Activated CD4-positive, CD25-positive, alpha-beta regulatory T cell treated with anti-CD3 and anti-CD28 coated beads, Interleukin-2, amount 50 U/mL, for 16 hours (primary cell): Measurements from ENCODE around the gene KIAA0586.
"Not testable (repeated sequence)": the region's sequence is repeated elsewhere in the genome, so short reads cannot be mapped to it uniquely, and the experiment has no call there.

Experiments used
- DNase-seq: peaks from one replicate; pipeline ENCODE4 v3.0.0-alpha.2; 2020; ENCODE audit warnings: low read depth, low spot score

Gene KIAA0586

DNA sequence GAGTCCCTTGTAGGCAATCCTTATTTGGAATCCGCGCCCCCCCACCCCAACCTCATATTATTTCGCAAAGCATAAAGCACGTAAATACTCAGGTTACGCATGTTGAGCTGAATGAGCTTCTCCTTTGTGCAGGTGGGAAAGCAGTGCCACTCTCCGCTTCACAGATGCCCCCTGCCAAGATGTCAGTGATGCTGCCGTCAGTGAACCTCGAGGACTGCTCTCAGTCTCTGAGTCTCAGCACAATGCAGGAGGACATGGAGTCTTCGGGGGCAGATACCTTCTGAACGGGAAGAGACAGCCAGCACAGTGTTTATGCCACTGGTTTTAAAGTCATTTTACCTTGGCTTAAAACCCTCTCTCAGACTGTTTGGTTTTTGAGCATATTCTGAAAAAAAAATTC is 120.1 kb downstream of the KIAA0586 start:
- DNase-seq, result no peak

DNA sequence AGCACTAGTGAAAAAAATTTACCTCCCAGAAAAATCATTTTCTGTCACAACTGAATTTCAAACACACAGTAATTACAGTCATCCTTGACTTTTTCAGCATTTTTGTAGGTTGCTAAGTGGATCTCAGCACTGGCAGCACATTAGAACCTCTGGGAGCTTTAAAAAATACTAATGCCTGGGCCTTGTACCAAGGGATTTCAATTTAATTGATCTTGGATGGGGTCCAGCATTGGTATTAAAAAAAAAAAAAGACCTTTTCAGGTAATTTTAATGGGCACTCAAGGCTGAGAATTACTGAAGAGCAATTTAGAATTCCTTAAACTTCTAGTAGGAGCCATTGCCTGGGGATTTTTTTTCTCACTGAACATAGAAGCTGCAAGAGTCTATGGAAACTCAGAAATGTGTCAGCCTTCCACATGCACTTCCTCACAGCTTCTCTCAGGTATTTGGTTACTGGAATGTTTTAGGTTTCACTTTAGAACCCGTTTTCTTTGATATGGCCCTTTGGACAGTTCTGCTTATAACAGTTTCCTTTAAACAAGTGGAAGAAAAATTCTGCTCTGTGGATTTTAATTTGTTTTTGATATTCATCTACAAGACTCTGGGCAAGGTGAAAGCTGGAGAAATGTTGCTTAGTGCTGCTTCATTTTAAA is 121.7 kb downstream of the KIAA0586 start:
- DNase-seq, result no peak

DNA sequence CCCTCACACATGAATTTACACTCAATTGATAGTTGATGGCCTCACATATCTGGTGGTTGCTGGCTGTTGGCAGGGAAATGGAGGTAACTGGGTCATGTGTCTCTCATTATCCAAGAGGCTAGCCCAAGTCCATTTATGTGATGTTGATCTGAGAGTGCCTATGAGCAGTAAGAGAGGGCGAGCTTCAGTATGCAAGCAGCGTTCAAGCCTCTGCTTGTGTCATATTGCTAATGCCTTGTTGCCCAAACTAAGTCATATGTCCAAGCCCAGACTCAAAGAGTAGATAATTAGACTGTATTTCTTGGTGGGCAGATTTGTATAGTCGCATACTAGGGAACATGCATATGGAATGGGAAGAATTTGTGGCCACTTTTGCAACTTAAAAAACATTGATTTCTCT is 126.4 kb downstream of the KIAA0586 start:
- no peak for DNase-seq

DNA sequence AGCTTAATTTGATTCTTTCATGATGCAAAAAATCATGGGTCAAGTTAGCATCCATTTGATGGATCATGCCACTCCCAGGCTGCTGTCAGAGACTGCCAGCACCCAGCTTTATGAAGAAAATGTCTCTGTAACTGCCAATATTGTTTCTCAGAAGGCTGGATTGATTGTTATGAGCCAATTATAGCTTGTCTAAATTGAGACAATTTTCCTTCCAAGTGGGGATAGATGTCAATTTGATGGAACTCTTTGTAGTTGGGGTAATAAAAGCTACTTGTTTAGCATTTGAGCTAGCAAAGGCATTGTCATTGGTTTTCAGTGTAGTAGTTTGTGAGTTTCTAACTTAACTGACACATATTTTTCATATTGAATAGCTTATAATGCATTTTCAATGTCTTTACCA is 128.1 kb downstream of the KIAA0586 start:
- DNase-seq, result no peak

DNA sequence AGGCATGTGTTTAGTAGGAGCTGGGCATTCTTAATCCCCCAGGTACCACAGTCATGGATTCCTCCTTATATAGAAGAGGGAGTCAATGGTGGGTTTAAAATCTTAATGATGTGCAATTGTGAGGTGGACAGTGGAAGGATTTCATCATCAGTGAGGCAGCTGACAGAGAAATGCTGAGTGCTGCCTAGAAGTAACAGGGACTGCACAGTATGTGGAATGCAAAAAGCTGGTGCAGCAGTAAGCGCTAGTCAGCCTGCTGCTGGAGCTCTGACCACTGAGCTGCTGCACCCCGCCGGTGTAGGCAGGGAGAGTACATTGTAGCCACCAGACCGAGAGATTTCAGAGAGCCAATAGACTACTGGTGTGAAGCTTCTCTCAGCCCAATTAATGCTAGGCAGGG is 129.7 kb downstream of the KIAA0586 start:
- DNase-seq, result no peak

DNA sequence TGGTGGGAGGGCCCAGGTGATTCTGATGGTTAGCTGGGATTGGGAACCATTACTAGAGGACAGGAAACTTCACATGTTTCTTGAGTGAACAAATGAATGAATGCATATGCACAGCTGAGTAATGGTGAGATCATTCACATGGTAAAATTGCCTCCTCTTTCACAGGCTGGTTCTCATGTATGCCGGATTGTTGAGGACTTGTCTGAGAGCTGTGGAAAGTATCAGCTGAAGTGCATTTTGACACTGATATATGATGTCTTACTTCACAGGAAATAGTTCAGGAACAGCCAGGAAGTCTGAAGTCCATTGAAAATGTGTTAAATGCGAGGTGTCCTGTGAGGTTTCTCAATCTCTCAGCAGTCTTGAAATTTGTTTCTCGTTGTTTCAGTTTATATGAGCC is 132.7 kb downstream of the KIAA0586 start:
- DNase-seq, result no peak

DNA sequence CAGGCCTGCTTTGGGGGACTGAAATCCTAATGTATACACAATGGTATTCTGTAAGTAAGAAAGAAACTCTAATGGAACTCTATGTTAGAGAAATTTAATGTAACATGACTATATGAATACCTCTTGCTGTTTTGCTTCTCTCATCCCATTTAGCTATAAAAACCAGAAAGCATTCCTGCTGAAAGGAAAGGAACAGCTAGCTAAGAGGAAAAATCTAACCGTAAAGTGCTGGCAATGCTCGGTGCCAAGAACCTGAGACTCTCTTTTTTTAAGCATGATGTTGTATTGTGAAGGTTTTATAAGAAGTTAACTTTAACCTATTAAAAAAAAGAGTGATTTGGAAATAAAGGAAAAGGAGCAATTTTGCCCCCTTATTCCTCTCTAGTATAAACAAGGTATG is 134.6 kb downstream of the KIAA0586 start:
- DNase-seq, result no peak

DNA sequence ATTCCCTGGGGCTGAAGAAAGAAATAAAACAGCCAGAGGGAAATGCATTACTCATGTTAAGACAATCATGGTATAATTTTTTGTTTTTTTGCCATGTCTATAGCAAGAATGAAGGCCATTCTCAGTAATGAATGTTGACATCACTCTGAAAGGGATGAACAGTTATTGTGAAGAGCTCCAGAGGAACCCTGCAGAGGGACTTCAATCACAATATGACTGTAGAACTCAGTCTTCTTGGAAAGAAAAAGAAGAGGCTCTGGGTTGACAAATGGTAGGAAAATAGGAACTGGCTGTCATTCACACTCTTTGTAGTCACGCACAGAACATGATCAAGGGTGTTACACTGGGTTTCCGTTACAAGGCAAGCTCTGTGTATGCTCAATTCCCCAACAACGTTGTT is 136.5 kb downstream of the KIAA0586 start:
- no peak for DNase-seq

DNA sequence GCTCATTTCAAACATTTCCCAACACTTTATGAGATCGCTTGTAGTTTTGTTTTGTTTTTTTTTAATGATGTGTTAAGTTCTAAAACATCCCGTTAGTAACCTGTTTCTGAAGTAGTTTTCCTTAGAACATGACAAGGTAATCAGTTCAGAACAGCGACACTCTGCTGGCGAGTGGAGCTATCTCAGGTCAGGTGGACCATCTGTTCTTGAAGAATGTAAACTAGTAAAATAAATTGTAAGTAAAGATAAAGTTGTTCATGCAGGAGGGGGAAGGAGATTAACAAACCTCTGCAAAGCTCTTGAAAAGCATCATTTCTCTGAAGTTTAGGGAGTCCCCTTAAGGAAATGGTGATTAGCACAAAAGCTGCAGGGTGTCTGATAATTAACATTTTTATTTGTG is 138.3 kb downstream of the KIAA0586 start:
- no peak for DNase-seq

DNA sequence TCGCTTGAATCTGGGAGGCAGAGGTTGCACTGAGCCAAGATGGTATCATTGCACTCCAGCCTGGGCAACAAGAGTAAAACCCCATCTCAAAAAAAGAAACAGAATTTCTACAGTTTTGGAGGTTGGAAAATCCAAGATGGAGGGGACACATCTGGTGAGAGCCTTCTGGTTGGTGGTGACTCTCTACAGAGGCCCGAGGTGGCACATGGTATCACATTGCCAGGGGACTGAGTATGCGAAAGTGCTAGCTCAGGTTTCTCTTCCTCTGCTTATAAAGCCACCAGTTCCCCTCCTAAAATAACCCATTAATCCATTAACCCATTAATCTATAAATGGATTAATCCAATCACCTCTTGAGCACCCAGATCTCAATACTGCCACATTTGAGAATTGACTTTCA is 139.5 kb downstream of the KIAA0586 start:
- DNase-seq, result no peak

DNA sequence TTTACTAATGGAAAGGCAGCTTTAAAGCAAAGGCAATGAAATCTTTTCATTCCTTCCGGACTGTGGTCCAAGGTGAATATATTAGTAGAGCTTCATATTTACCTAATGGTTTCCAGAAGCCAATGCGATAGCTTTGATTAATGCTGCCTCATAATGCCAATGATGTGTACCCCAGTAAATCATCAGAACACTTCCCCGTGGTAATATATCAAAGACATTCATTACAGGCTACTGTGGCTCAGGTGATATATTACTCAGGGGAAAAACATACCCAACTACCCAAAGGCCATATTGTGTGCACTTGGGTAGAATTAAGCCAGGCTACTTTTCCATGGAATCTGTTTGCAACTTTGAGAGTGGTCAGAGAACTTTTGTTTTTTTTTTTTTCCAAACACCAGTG is 140.8 kb downstream of the KIAA0586 start:
- DNase-seq, result no peak

DNA sequence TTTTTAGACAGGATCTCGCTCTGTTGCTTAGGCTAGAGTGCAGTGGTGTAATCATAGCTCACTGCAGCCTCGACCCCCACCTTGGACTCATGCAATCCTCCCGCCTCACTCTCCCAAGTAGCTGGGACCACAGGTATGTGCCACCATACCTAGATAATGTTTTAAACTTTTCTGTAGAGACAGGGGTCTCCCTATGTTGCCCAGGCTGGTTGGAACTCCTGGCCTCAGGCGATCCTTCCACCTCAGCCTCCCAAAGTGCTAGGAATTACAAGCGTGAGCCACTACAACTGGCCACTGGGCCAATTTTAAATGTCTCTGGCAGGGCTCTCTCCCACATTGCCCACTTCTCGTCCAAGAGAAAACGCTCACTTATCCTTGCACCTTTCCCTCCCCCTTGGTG is 143.7 kb downstream of the KIAA0586 start:
- no peak for DNase-seq

DNA sequence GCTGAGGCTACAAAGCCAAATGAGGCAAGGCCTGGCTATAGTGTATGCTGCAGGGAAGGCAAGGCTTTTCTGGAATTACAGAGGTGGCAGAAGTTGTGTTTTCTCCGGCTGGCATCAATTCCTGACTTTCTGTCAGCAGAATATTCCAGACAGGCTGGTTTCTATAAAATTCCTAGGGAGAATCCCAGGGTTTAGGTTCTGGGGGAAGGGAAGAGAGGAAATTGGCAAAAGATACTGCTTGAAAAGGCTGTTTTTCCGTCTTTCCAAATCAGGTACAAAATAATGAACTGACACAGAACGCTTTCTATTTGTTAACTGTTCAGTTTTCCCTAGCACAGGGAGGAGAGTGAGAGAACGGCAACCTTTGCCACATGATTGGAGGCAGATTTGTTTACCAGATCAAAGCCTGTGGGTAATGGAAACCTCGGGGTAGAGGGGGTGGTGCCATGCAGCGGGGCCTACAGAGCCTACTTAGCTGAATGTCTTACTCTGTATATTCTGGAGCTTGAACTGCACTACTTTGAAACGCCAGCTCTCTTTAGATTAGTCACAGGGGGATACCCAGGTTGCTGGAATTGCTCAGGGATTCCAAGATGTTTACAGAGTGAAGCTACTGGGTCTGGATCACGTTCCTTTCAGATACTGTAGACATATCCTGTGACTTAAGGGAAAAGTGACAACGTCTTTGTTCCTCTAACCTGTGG is 144.4 kb downstream of the KIAA0586 start:
- DNase-seq, result no peak

DNA sequence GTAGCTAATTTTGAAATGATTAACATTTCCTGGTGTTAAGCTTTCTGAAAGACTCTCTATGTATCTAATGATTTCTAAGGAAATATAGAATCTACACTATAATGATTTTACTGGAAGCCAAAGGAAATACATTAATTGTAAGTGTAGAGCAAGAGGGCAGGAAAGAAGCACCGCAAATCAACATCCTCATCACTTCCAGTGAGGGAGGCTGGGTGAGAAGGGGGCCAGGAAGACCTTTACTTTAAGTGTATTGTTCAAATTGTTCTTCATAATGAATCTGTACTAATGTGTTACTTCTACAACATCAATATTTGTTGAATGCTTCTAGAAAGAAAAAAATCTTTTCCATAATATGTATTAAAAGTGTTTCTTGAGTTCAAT is 144.9 kb downstream of the KIAA0586 start:
- DNase-seq, result no peak

DNA sequence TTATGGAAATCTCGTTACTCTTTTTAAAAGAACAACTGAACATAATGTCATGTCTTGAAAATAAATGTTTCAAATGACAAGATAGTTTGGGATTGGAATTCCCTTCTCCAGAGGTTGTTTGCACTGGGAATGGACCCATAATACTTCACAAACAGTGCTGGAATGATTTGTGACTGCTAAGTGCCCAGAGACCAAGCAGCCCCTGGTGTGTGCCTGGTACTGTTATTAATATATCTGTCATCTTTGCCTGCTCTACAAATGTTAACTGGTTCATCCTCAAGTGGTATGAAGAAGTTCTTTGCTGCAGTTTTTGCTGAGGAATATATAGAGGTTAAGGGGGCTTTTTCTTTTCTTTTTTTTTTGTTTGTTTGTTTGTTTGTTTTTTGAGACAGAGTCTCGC is 145.3 kb downstream of the KIAA0586 start:
- DNase-seq, result no peak

DNA sequence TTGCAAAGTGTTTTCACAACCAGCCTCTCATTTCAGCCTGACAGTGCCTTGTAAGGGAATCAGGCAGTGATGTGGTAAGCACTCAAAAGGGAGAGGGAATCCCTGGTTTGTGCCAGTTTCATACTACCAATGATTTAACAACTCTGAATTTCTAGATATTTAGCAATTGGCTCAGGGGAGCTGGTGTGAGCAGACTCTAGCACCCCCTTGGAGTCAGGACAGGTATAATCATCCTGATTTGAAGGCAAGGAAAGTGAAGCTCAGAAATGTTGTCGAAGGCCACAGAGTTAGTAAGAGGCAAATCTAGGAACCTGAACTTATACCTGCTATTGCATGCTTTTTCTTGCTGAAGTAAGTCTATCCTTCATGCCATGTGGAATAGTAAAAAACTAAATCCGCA is 147.1 kb downstream of the KIAA0586 start:
- DNase-seq, result no peak

DNA sequence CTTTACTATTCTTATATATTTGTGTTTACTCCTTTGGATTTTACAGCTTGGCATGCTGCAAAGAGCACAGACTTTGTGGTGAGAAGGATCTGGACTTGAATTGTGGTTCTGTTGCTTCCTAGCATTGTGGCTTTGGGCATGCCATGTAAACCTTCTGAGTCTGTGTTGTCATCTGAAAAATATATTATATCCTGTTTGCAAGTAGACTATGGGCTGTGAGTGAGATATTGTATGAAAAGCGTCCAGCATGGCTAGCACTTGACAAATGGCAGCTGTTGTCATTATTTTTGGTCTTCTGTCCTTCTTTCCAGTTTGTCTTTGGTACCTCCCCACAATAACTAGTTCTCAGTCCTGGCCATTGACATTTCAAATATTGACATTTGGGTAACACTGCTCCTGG is 148.4 kb downstream of the KIAA0586 start:
- no peak for DNase-seq

DNA sequence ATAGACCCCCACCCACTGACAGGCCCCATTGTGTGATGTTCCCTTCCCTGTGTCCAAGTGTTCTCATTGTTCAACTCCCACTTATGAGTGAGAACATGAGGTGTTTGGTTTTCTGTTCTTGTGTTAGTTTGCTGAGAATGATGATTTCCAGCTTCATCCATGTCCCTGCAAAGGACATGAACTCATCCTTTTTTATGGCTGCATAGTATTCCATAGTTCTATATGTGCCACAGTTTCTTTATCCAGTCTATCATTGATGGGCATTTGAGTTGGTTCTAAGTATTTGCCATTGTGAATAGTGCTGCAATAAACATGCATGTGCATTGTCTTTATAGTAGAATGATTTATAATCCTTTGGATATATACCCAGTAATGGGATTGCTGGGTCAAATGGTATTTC is 152.5 kb downstream of the KIAA0586 start:
- not testable (repeated sequence) for DNase-seq

DNA sequence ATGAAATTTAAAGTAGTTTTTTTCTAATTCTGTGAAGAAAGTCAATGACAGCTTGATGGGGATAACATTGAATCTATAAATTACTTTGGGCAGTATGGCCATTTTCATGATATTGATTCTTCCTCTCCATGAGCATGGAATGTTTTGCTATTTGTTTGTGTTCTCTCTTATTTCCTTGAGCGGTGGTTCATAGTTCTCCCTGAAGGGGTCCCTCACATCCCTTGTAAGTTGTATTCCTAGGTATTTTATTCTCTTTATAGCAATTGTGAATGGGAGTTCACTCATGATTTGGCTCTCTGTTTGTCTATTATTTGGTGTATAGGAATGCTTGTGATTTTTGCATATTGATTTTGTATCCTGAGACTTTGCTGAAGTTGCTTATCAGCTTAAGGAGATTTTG is 153.9 kb downstream of the KIAA0586 start:
- DNase-seq, result not testable (repeated sequence)

DNA sequence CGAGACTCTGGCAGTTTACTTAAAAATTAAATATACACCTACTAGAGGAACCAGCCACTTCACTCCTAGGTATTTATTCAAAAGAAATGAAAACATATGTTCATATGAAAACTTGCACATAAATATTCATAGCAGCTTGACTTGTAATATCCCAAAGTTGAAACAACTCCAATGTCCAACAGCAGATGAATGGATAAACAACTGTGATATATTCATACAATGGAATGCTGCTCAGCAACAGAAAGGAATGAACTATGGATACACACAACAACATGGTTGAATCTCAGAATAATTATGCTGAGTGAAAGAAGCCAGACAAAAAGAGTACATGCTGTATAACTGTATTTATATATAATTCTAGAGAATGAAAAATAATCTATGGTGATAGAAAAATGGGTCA is 156.9 kb downstream of the KIAA0586 start:
- no peak for DNase-seq

DNA sequence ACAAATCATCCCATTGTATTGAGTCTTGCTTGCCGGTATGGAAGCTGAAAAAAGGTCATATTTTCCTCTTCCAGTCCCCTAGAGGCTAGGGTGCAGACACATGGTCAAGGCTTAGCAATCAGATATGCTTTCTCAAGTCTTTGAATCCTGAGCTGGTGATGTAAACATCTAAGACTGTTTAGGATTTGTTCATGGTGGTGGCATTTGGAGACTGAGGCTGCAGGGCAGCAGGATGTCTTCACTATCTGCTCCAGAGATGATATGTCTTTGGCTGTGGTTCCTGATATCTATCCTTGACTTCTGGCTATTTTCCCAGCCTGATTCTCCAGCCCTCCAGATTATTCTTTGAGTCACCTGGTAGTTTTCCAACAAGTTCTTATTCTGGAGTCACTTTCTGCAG is 159.8 kb downstream of the KIAA0586 start:
- no peak for DNase-seq

DNA sequence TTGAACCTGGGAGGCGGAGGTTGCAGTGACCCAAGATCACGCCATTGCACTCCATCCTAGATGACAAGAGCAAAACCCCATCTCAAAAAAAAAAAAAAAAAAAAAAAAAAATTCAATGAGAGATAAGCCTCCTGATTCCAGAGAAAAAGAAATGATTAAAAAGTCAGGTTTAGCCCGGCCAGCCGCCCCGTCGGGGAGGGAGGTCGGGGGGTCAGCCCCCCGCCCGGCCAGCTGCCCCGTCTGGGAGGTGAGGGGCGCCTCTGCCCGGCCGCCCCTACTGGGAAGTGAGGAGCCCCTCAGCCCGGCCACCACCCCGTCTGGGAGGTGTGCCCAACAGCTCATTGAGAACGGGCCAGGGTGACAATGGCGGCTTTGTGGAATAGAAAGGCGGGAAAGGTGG is 160.8 kb downstream of the KIAA0586 start:
- not testable (repeated sequence) for DNase-seq

DNA sequence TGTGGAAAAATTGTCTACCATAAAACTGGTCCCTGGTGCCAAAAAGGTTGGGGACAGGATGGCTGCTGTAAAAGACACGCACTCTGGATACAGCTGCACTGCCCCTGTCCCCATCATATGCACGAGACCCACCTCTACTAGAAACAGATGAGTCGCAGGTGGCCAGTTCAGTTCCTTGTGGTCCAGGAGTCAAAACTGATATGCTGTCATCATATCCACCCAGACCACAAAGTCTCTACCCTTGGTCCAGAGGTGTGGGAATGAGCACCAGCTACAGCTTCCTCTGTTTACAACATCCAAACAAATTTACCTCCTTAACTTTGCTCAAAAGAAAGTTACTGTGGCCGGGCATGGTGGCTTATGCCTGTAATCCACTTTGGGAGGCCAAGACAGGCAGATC is 166.5 kb downstream of the KIAA0586 start:
- no peak for DNase-seq

DNA sequence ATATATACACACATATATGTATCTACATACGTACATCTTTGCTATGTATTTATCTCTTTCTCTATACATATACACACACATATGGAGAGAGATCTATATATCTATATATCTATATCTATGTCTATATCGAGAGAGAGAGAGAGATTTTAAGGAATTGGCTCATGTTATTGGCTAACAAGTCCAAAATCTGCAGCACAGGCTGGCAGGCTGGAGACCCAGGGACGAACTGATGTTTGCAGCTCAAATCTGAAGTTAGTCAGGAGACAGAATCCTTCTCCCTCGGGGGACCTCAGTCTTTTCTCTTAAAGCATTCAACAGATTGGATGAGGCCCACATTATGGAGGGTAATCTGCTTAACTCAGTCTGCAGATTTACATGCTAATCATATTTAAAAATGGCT is 169.5 kb downstream of the KIAA0586 start:
- DNase-seq, result no peak
